COLO668 (cell line): ENCODE data around the gene ELMOD3.
A peak's percentile ranks its signal among the peaks of the same experiment; 100 is the strongest.
"Not testable (repeated sequence)": the region's sequence is repeated elsewhere in the genome, so short reads cannot be mapped to it uniquely, and the experiment has no call there.

Experiments
- DNase-seq: peaks from one replicate; lab custom pipeline; 2025; ENCODE audit not compliant: unreplicated experiment; lab: John Stamatoyannopoulos, UW

Gene ELMOD3

DNA sequence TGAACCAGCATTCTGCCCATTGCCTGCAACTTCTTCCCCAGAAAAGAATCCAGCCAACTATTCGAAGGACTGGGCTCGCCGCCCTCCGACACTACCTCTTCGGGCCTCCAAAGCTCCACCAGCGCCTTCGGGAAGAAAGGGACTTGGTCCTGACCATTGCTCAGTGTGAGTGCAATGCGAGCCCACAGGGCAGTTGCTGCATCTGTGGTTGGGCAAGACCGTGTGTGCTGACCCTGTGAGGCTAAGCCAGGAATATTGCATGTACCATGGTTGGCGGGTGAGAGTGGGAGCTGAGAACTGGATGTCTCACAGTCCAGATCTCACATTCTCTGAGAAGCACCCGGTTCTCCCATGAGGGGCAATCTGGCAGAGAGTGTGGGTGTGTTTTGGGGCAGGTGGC lies 16.5 kb downstream of the ELMOD3 start:
- DNase-seq, result no peak

GRCh38 chr2:85376291-85377065 lies 21.9 kb downstream of the ELMOD3 start:
- no peak for DNase-seq

DNA sequence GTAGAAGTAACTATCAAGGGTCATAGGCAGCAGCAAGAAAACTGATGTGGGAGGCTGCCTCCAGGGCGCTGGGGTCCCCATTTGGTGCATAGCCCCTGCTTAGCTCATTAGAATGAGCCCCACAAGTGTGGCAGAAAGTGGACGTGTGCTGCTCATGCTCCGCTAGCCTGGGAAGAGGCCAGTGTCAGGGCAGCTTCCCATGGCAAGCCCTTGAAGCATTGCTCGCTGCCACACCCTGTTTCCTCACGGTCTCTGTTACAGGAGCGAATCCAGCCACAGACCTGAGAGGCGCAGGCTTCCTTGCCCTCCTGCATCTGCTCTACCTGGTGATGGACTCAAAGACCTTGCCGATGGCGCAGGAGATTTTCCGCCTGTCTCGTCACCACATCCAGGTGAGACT lies 22.5 kb downstream of the ELMOD3 start:
- DNase-seq, result no peak

- DNase-seq, result no peak
Measured at GRCh38 chr2:85378257-85378656, 23.7 kb downstream of the ELMOD3 start.

- DNase-seq, result no peak
Measured at GRCh38 chr2:85380048-85380447, 25.5 kb downstream of the ELMOD3 start.

DNA sequence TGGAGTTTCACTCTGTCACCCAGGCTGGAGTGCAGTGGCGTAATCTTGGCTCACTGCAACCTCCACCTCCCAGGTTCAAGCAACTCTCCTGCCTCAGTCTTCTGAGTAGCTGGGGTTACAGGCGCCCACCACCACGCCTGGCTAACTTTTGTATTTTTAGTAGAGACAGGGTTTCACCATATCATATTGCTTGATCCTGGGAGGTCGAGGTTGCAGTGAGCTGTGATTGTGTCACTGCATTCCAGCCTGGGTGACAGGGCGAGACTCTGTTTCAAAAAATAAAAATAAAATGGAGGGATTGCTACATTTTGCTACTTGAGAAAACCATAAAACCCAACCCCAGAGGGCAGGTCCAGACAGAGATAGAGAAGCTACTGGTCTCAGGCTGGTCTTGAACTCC lies 28.6 kb downstream of the ELMOD3 start:
- not testable (repeated sequence) for DNase-seq

DNA sequence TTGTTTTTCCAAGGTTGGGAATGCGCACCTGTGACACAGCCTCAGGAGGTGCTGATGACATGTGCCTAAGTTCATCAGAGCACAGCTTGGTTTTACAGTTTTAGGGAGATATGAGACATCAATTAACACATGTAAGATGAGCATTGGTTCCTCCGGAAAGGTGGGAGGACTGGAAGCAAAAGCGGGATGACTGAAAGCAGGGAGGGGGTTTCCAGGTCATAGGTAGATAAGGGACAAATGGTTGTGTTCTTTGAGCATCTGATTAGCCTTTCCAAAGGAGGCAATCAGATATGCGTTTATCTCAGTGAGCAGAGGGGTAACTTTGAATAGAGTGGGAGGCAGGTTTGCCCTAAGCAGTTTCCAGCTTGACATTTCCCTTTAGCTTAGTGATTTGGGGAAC lies 29.3 kb downstream of the ELMOD3 start:
- no peak for DNase-seq

DNA sequence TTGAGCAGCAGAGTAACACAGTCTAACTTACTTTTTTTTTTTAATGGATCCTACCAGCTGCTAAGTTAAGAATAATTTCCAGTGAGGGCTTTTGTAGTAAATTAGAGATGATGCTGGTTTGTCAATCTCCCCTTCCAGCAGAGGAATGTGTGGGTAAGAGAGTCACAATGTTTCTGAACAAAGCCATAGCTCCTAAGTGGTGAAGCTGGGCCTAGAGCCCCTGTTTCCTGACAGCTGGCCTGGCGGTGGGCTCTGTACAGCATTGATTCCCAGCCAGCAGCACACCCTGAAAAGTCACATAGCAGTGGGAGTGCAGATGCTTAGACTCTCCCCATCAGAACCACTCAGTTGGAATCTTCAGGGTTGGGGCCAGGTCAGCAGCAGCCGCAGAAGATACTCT lies 31.2 kb downstream of the ELMOD3 start:
- no peak for DNase-seq

- DNase-seq, result no peak
Measured at GRCh38 chr2:85387754-85388153, 33.2 kb downstream of the ELMOD3 start.

DNA sequence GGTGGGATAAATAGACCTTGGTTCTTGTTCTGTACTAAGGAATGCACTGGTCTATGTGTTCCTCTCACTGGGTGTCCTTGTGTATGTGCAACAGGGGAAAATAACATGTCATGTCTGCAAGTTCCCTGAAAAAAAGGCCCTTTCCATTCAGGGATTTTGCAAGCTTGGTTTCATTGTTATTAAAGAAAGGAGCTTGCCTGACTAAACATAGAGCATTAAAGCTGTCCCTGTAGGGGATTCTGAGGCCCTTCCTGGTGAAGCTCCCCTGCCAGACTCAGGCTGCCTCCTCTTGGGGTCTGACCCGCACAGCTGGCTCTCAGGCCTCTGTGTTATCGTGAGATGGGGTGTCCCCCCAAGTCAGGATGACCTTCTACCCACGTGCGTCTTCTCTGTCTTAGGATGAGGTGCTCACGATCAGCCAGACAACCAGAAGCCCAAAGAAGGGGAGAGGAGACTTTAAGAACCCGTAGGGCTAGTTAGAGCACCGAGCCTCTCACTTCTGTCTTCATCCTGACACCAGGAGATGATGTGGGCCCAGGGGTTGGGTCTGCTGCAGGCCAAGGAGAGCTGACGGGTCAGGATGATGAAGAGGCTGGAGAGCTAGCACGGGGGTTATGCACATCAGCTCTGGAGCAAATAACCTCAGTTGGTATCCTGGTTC lies 34.4 kb downstream of the ELMOD3 start:
- no peak for DNase-seq

DNA sequence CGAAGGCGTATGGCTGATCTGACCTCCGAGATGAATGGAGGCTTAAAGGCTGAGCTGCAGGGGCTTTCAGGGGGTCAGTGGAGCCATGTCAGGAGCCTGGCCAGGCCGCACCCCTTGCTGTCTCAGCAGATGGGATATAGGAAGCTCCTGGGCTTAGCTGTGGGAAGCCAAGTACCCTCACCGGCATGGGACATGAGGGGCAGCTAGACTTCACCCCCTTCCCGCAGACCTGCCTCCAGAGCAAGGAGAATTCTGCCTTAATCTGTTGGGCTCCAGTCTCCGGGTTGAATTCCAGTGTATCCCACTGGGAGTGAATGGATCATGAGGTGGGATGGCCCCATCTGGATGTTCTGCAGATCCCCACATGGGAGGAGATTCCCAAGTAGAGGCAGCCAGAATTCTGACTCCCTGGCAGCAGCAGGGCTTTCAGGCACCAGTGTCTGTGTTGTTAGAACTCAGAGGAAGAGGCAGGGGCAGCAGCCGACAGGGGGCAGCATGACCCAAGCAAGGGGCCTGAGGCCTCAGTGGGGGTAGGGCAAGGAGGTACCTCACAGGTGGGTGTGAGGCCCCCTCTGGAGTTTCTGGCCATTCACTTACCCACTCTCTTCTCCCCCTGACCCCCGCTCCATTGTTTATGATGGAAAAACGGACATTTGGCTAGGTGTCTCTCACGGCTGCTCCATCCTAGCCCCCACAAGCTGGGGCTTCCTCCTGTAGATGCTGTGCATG lies 36.5 kb downstream of the ELMOD3 start:
- DNase-seq, result peak; percentile 53

DNA sequence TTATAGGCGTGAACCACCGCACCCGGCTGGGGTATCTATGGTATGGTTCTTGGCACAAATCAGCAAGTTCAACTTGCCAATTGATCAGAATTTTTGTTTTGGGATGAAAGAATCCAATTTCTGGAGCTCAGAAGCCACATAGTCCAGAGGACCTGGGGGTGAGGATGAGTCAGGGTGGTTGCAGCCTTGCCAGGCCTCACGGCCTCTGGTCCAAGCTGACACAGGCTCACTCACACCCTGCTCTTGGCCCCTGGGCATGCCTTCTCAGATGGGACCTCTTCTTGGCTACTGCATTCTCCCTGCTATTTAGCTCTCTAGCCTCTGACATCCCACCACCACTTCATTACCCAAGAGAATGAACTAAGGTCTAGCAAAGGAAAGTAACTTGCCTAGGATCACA lies 39.3 kb downstream of the ELMOD3 start:
- DNase-seq, result no peak

DNA sequence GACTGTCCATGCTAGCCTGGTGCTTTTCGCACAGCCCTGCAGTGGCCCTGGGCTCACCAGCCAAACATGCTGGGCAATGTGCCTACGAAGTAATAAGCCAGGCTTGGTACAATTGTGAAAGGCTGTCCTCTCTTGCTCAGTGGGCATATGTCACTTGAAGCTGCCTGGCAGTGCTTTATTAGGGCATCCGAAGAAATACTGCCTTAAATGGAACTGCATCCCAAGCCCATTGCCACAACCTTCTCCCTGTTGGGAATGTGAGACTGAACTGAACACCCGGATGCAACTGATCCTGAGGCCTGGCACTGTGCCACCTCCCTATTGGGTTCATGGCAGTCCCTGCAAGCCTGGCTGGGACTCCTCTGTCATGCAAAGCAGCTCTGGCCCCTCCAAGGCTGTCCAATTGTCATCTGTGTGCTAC lies 39.7 kb downstream of the ELMOD3 start:
- peak; percentile 87 for DNase-seq

DNA sequence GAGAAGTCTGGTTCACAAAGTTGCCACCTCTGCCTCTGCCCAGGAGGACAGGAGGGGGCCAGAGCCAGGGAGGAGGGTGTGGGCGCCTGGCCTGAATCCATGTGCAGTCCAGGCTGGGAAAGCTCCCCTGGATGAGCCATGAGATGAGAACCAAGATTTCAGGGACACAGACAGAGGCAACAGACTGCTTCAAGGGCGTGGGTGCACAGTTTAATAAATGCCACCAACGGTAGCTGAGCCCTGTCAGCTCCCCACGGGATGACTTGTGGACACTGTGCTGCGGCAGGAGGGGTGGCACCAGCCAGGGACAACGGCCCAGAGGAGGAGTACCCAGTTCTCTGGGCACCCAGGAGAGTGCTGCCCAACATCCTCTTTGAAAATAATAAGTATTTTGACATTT lies 40.4 kb downstream of the ELMOD3 start:
- DNase-seq, result no peak

DNA sequence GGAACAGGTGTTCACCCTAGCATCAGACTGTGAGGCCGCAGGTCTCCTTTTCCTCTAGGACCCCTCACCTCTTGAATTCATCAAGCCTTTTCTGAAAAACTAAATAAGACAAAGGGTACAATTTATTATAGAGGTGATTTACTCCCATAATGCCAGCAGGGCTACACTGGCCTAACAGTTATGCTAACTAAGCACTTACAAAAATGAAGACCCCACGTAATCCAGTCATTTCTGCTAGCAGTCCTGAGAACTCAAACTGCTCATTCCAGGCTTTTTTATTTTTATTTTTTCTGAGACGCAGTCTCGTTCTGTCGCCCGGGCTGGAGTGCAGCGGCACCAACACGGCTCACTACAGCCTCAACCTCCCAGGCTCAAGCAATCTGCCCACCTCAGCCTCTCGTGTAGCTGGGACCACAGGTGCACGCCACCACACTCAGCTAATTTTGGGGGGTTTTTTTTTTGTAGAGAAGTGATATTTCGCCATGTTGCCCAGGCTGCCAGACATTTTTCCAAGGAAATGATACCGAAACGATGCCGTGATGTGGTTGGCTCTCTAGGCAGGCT lies 41.4 kb downstream of the ELMOD3 start:
- DNase-seq, result no peak

DNA sequence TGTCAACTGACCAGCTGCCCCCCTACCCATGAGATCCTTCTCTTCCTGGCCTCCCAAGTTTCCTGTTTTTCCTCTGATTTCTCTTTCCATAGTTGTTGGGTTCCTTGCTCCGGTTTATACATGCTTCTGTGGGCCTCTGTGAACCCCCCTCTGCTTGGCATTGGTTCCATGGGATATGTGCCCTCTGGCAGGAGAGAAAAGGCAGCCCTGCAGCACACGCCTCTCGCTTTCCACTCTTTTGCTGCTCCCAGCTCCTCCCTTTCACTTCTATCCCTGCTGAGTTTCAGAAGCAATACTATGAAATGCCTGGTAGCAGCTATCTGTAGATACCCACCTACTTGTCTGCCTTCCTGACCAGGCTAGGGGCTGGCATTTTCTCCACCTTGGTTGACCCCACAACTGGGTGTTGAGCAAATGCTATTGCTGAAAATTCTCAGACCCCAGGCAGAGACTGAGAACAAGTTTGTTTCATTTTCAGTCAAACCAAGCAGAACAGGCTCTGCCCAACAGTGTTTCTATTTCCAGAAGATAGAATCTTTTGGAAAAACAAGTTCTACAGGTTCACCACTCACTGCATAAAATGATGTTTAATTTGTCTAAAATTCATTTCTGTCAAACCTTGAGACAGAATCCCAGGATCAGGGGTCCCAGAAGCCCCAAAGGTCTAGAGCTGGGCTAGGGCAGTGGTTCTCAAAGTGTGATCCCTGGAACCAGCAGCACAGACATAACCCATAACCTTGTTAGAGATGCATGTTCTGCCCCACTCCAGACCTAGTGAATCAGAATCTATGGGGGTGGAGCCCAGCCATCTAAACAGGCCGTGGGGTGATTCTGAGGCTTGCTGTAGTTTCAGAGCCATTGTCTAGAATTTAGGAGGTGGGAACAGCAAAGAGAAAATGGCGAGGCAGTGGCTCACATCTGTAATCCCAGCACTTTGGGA lies 42.2 kb downstream of the ELMOD3 start:
- no peak for DNase-seq

DNA sequence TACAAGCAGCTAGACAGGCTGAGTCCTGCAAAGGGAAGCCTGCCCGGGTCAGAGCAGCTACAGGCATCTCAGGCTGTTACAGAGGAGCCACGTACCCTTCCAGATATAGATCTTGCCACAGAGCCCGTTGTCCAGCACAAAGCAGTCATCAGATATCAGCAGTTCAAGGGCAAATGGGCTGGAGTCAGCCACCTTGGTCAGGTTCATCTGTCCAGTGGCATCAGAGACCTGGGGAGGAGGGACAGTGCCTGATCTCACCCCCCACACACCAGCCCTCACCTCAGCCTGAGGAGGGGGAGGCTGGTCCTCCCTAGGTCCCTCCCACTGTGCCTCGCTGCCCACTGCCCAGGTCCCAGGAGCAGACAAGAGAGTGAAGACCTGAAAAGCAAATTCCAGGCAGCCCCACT lies 43.4 kb downstream of the ELMOD3 start:
- no peak for DNase-seq

- DNase-seq, result no peak
Measured at GRCh38 chr2:85398426-85399182, 44.0 kb downstream of the ELMOD3 start.

DNA sequence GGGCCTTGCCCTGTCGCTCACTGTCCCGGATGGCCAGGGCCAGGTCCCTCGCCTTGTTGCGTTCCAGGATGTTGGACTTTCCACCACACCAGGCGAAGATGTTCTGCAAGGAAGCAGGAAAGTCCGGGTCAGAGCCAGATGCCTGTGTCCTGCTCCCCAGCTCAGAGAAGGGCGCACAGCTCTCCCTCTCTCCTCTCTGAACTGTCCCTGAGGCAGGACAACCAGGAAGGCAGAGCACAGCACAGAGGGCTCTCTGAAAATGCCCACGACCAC lies 44.5 kb downstream of the ELMOD3 start:
- no peak for DNase-seq

GRCh38 chr2:85400023-85400422 lies 45.5 kb downstream of the ELMOD3 start:
- no peak for DNase-seq
